Liver (tissue), 9 donors: ENCODE data around the gene PARP12. TPM values are rescaled to one million over a fixed set of nuclear protein-coding genes. Genes with fewer than 3 reads are reported as not detected.

Source experiments
- DNase-seq: peaks from one replicate; pipeline ENCODE4 v3.0.0-alpha.2; 2017; ENCODE audit warnings: low spot score
- H3K27ac ChIP-seq, 2 donors: one replicate each; pipeline ENCODE4 v1.7.0; 2013; ENCODE audit warnings: inconsistent platforms in 2 of 2, low read length in 2 of 2, control low read depth in 1 of 2, low read depth in 1 of 2, mild to moderate bottlenecking in 1 of 2
- H3K27me3 ChIP-seq, 4 donors: one replicate each; pipeline versions ENCODE4 v1.6.1 to v1.7.0; 2013; ENCODE audit warnings: low read length in 3 of 4, inconsistent platforms in 1 of 4, mild to moderate bottlenecking in 1 of 4, moderate library complexity in 1 of 4; ENCODE audit not compliant: control insufficient read depth in 4 of 4, insufficient read depth in 4 of 4
- H3K36me3 ChIP-seq, 4 donors: one replicate each; pipeline versions ENCODE4 v1.6.1 to v1.7.0; 2013; ENCODE audit warnings: low read length in 3 of 4, mild to moderate bottlenecking in 3 of 4, low read depth in 1 of 4, moderate library complexity in 1 of 4; ENCODE audit not compliant: control insufficient read depth in 4 of 4, insufficient read depth in 3 of 4
- H3K4me1 ChIP-seq, 4 donors: one replicate each; pipeline versions ENCODE4 v1.6.1 to v1.7.0; 2013; ENCODE audit warnings: low read length in 3 of 4, mild to moderate bottlenecking in 3 of 4, moderate library complexity in 1 of 4; ENCODE audit not compliant: control insufficient read depth in 4 of 4, insufficient read depth in 4 of 4
- H3K4me3 ChIP-seq, 3 donors: one replicate each; pipeline versions ENCODE4 v1.6.1 to v1.7.0; 2013; ENCODE audit warnings: low read length in 3 of 3, control low read depth in 1 of 3, low read depth in 1 of 3, mild to moderate bottlenecking in 1 of 3
- H3K9ac ChIP-seq, 2 donors: one replicate each; pipeline ENCODE4 v1.7.0; 2013; ENCODE audit warnings: low read length in 2 of 2, mild to moderate bottlenecking in 2 of 2, moderate library complexity in 2 of 2, control low read depth in 1 of 2, low read depth in 1 of 2
- H3K9me3 ChIP-seq, 4 donors: one replicate each; pipeline versions ENCODE4 v1.6.1 to v1.7.0; 2013; ENCODE audit warnings: low read length in 3 of 4; ENCODE audit not compliant: control insufficient read depth in 4 of 4
- ATF3 ChIP-seq: IDR thresholded peaks from 2 replicates; pipeline ENCODE4 v1.6.1; 2016; ENCODE audit warnings: antibody characterized with exemption
- CTCF ChIP-seq: fragments of 150-350 bp; IDR thresholded peaks from 2 replicates; pipeline ENCODE4 v1.5.1; 2017; ENCODE audit warnings: improper control_type of control experiment, low read depth, low read length; ENCODE audit not compliant: missing input control
- EGR1 ChIP-seq, 2 donors: IDR thresholded peaks; 2 replicates each; pipeline ENCODE4 v1.6.1; 2016 to 2018; ENCODE audit warnings: antibody characterized with exemption in 2 of 2, low read depth in 2 of 2
- FOXA2 ChIP-seq: IDR thresholded peaks from 2 replicates; pipeline ENCODE4 v1.6.1; 2016; ENCODE audit warnings: antibody characterized with exemption
- GABPA ChIP-seq, 2 donors: IDR thresholded peaks in 1 of 2; conservative IDR thresholded peaks in 1 of 2; 2 replicates each; pipeline ENCODE4 v1.6.1; 2016; ENCODE audit warnings: antibody characterized with exemption in 2 of 2, mild to moderate bottlenecking in 1 of 2, moderate library complexity in 1 of 2
- HNF4G ChIP-seq: IDR thresholded peaks from 2 replicates; pipeline ENCODE4 v1.6.1; 2016; ENCODE audit warnings: antibody characterized with exemption
- JUND ChIP-seq, 2 donors: IDR thresholded peaks; 2 replicates each; pipeline ENCODE4 v1.6.1; 2016; ENCODE audit warnings: antibody characterized with exemption in 2 of 2
- NR2F2 ChIP-seq: IDR thresholded peaks from 2 replicates; pipeline ENCODE4 v1.6.1; 2016; ENCODE audit warnings: antibody characterized with exemption
- RAD21 ChIP-seq, 2 donors: IDR thresholded peaks; 2 replicates each; pipeline ENCODE4 v1.6.1; 2016; ENCODE audit warnings: antibody characterized with exemption in 2 of 2, mild to moderate bottlenecking in 2 of 2
- REST ChIP-seq: IDR thresholded peaks from 2 replicates; pipeline ENCODE4 v1.6.1; 2016; ENCODE audit warnings: antibody characterized with exemption, mild to moderate bottlenecking
- RXRA ChIP-seq, 2 donors: IDR thresholded peaks; 2 replicates each; pipeline ENCODE4 v1.6.1; 2017 to 2018; ENCODE audit warnings: antibody characterized with exemption in 2 of 2, mild to moderate bottlenecking in 1 of 2
- SP1 ChIP-seq: IDR thresholded peaks from 2 replicates; pipeline ENCODE4 v1.6.1; 2018; ENCODE audit warnings: antibody characterized with exemption, mild to moderate bottlenecking
- TAF1 ChIP-seq: conservative IDR thresholded peaks from 2 replicates; pipeline ENCODE4 v1.6.1; 2016; ENCODE audit warnings: antibody characterized with exemption, mild to moderate bottlenecking
- WGBS: extraction: QIAGEN DNeasy Blood & Tissue Kit; methylation state at CpG from one replicate; pipeline ENCODE4 v1.1.7; 2013; 5-methylcytosine and 5-hydroxymethylcytosine counted together
- polyA plus RNA-seq, 2 donors: library from polyadenylated mRNA; stranded (reverse) in 1 of 2; unstranded in 1 of 2; fragments of 200-250 nt in 1 of 2; fragments of >200 nt in 1 of 2; fragmentation: Nextera tagmentation in 1 of 2; extraction: Ambion mirVana in 1 of 2; gene quantifications; one replicate each; pipeline versions ENCODE4 v1.2.1 to v1.2.3, GENCODE V29; 2013 to 2015
- total RNA-seq, 2 donors: library from RNA; depleted of rRNA; stranded (reverse); fragments of >200 nt; gene quantifications; one replicate each; pipeline ENCODE4 v1.2.3, GENCODE V29; 2014
- TF ChIP-seq, protein P1 (sequence below): IDR thresholded peaks from 2 replicates; pipeline ENCODE4 v1.6.1; 2016; ENCODE audit warnings: antibody characterized with exemption
- donor health status: healthy.
- donor health status: healthy.
- donor health status: healthy.
- donor health status: healthy.
- donor health status: healthy.

Gene PARP12
- total and polyA plus RNA-seq, 4 donors = 13.3 to 32.7 (median 19.8) TPM

DNA sequence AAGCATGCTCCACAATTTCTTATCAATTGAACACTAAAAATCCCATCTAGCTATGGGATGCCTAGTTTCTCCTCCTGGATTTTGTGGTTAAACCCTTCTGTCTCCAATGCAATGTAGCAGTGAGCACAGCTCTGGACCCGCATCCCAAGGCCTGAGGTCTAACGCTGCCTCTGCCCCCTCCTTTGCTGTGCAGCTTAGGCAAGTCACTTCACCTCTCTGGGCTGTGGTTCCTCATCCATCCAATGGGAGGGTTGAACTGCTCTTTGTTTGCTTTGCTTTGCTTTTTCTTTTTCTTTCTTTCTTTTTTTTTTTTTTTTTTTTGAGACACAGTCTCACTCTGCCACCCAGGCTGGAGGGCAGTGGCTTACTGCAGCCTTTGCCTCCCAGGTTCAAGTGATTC lies 69.2 kb downstream of the PARP12 start:
- H3K36me3 ChIP-seq = no peaks in the 10 kb centered on the region
- DNase-seq = no peak
- 97% methylated on average over 2 of the region's 2 CpGs for WGBS
- no peak overlapping the region for H3K9ac ChIP-seq
- H3K4me1 ChIP-seq = peaks cover 0 to 6% (median 0%) of the 10 kb centered on the region in 4 donors
- no peak for TF ChIP-seq RAD21 (IDR thresholded peaks at IDR 0.05)
- no peak for TF ChIP-seq HNF4G
- no peak for TF ChIP-seq ATF3
- TF ChIP-seq JUND (IDR thresholded peaks at IDR 0.05) = no peak
- no peak overlapping the region for H3K27ac ChIP-seq
- no peaks in the 10 kb centered on the region for H3K27me3 ChIP-seq
- no peaks in the 10 kb centered on the region for H3K9me3 ChIP-seq
- no peak overlapping the region for H3K4me3 ChIP-seq

- Histone ChIP-seq H3K27me3 (no peaks in the 10 kb centered on the region), H3K4me3 (no peak overlapping the region), H3K9me3 (no peaks in the 10 kb centered on the region), H3K27ac (no peak overlapping the region), H3K4me1 (peaks cover 0 to 6% (median 0%) of the 10 kb centered on the region in 4 donors), H3K36me3 (no peaks in the 10 kb centered on the region), H3K9ac (no peak overlapping the region)
- TF ChIP-seq JUND (IDR thresholded peaks at IDR 0.05) = no peak
- no peak for TF ChIP-seq EGR1 (IDR thresholded peaks at IDR 0.05; ENCODE audit: low read depth in 2 of 2)
- TF ChIP-seq, protein P1, sequence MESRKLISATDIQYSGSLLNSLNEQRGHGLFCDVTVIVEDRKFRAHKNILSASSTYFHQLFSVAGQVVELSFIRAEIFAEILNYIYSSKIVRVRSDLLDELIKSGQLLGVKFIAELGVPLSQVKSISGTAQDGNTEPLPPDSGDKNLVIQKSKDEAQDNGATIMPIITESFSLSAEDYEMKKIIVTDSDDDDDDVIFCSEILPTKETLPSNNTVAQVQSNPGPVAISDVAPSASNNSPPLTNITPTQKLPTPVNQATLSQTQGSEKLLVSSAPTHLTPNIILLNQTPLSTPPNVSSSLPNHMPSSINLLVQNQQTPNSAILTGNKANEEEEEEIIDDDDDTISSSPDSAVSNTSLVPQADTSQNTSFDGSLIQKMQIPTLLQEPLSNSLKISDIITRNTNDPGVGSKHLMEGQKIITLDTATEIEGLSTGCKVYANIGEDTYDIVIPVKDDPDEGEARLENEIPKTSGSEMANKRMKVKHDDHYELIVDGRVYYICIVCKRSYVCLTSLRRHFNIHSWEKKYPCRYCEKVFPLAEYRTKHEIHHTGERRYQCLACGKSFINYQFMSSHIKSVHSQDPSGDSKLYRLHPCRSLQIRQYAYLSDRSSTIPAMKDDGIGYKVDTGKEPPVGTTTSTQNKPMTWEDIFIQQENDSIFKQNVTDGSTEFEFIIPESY = no peak
- TF ChIP-seq CTCF = no peak
- TF ChIP-seq TAF1 = no peak
- no peak for TF ChIP-seq REST
- no peak for TF ChIP-seq RXRA (IDR thresholded peaks at IDR 0.05)
- TF ChIP-seq SP1 = no peak
- no peak for TF ChIP-seq ATF3
- TF ChIP-seq GABPA (IDR thresholded peaks at IDR 0.05 in 1 of 2, conservative IDR thresholded peaks at IDR 0.05 in 1 of 2) = no peak
- no peak for TF ChIP-seq FOXA2
- no peak for TF ChIP-seq NR2F2
- TF ChIP-seq RAD21 (IDR thresholded peaks at IDR 0.05) = no peak
- 92% methylated on average over 8 of the region's 8 CpGs for WGBS
- DNase-seq = no peak
Measured at GRCh38 chr7:139993169-139993568, 69.6 kb downstream of the PARP12 start.
